PC-9 (cell line): ENCODE results near the gene IL22. TPM values are rescaled to one million over a fixed set of nuclear protein-coding genes. Genes with fewer than 3 reads are reported as not detected.

Source experiments
- BruUV-seq: library from RNA; stranded (reverse); fragments of 400-500 nt; replicated peaks from 2 replicates; lab custom pipeline; 2021; lab: Mats Ljungman, UMichigan
- CTCF ChIA-PET: fragments of 300-600 bp; sonication (Branson Sonifier 250); formaldehyde crosslinking; loops from one replicate; lab custom pipeline; 2022; ENCODE audit warnings: antibody characterized with exemption; lab: Charles Lee
- POLR2A ChIA-PET: fragments of 300-600 bp; sonication (Branson Sonifier 250); formaldehyde crosslinking; loops from one replicate; lab custom pipeline; 2022; ENCODE audit warnings: antibody characterized with exemption; ENCODE audit not compliant: unreplicated experiment; lab: Charles Lee
- DNase-seq, 2 experiments: peaks; one replicate each; pipeline versions ENCODE4 v3.0.0 to v3.0.0-alpha.2; 2015 to 2022; ENCODE audit warnings: mixed read lengths in 1 of 2
- H2AFZ ChIP-seq: fragments of 200-600 bp; sonication (generic); 2 replicates; pipeline ENCODE4 v1.8.1; 2017; ENCODE audit warnings: antibody characterized with exemption
- H3F3A ChIP-seq: fragments of 200-600 bp; sonication (generic); 2 replicates; pipeline ENCODE4 v1.8.1; 2017; ENCODE audit warnings: antibody characterized with exemption, mild to moderate bottlenecking, low read depth; ENCODE audit not compliant: insufficient read depth
- H3K27ac ChIP-seq: fragments of 200-600 bp; sonication (generic); 2 replicates; pipeline ENCODE4 v1.6.1; 2016; ENCODE audit warnings: mixed run types
- H3K27me3 ChIP-seq: fragments of 200-600 bp; sonication (generic); 2 replicates; pipeline ENCODE4 v1.6.1; 2016; ENCODE audit warnings: low read depth, mixed run types; ENCODE audit not compliant: insufficient read depth
- H3K36me3 ChIP-seq: fragments of 200-600 bp; sonication (generic); 2 replicates; pipeline ENCODE4 v1.6.1; 2016; ENCODE audit warnings: low read depth, mixed run types
- H3K4me1 ChIP-seq: fragments of 200-600 bp; sonication (generic); replicated peaks from 2 replicates; pipeline ENCODE4 v1.6.1; 2016; ENCODE audit warnings: mixed run types; ENCODE audit not compliant: insufficient read depth
- H3K4me2 ChIP-seq: fragments of 200-600 bp; sonication (generic); 2 replicates; pipeline ENCODE4 v1.6.1; 2017; ENCODE audit warnings: mixed run types
- H3K4me3 ChIP-seq: fragments of 200-600 bp; sonication (generic); 2 replicates; pipeline ENCODE4 v1.6.1; 2016; ENCODE audit warnings: mixed run types
- H3K79me2 ChIP-seq: fragments of 200-600 bp; sonication (generic); 2 replicates; pipeline ENCODE4 v1.6.1; 2017; ENCODE audit warnings: low read depth, mixed run types
- H3K9me2 ChIP-seq: fragments of 200-600 bp; sonication (generic); 2 replicates; pipeline ENCODE4 v1.8.1; 2017; ENCODE audit warnings: mild to moderate bottlenecking; ENCODE audit not compliant: insufficient read depth
- H3K9me3 ChIP-seq: fragments of 200-600 bp; sonication (generic); 2 replicates; pipeline ENCODE4 v1.8.1; 2016; ENCODE audit warnings: low read depth; ENCODE audit not compliant: insufficient read depth
- H4K20me1 ChIP-seq: fragments of 200-600 bp; sonication (generic); 2 replicates; pipeline ENCODE4 v1.8.1; 2017; ENCODE audit not compliant: insufficient read depth
- CTCF ChIP-seq: fragments of 200-600 bp; sonication (generic); conservative IDR thresholded peaks from 2 replicates; pipeline ENCODE4 v1.6.1; 2017; ENCODE audit warnings: mixed run types, antibody characterized with exemption, mild to moderate bottlenecking, moderate library complexity
- EZH2 ChIP-seq: fragments of 200-600 bp; sonication (generic); IDR thresholded peaks from 2 replicates; pipeline ENCODE4 v1.8.0; 2017; ENCODE audit warnings: antibody characterized with exemption, low read depth
- intact Hi-C: fragments of 100-400 bp; cut with micrococcal nuclease; formaldehyde crosslinking; loops from one replicate; pipeline ENCODE4 v1.10.0; 2022; ENCODE audit not compliant: unreplicated experiment
- total RNA-seq: library from RNA; stranded (reverse); gene quantifications from 2 replicates; pipeline ENCODE4 v1.2.3, GENCODE V29; 2021

Gene IL22
- total RNA-seq, 1 experiment from 2014 or later = not detected

- Histone ChIP-seq H3K4me1 (no peaks in the 10 kb centered on the region), H3K79me2 (no peaks in the 10 kb centered on the region), H4K20me1 (no peaks in the 10 kb centered on the region), H3K36me3 (no peaks in the 10 kb centered on the region), H3K4me2 (no peak overlapping the region), H3K27ac (no peak overlapping the region), H3K9me2 (no peaks in the 10 kb centered on the region), H3F3A (no peaks in the 10 kb centered on the region), H3K9me3 (no peaks in the 10 kb centered on the region), H2AFZ (no peak overlapping the region), H3K27me3 (no peaks in the 10 kb centered on the region), H3K4me3 (no peak overlapping the region)
- BruUV-seq = no TSS peak
- TF ChIP-seq EZH2 = no peak
- TF ChIP-seq CTCF = no peak
- ChIA-PET POLR2A (no interaction called here), CTCF (no interaction called here)
- intact Hi-C loops = no loop called here
- DNase-seq = no peak
These were observed 46.1 kb downstream of the IL22 start for GRCh38 chr12:68207276-68207675.

GRCh38 chr12:68206446-68206845, 47.0 kb downstream of the IL22 start:
- H4K20me1 ChIP-seq = no peaks in the 10 kb centered on the region
- intact Hi-C loops = no loop called here
- H3K79me2 ChIP-seq = no peaks in the 10 kb centered on the region
- H3K4me1 ChIP-seq = no peaks in the 10 kb centered on the region
- no peak overlapping the region for H3K27ac ChIP-seq
- DNase-seq = no peak
- H3K9me2 ChIP-seq = no peaks in the 10 kb centered on the region
- H3K9me3 ChIP-seq = no peaks in the 10 kb centered on the region
- ChIA-PET CTCF (no interaction called here), POLR2A (no interaction called here)
- no peak overlapping the region for H2AFZ ChIP-seq
- TF ChIP-seq EZH2 (no peak), CTCF (no peak)
- H3K36me3 ChIP-seq = no peaks in the 10 kb centered on the region
- H3F3A ChIP-seq = no peaks in the 10 kb centered on the region
- no TSS peak for BruUV-seq
- no peak overlapping the region for H3K4me3 ChIP-seq
- H3K27me3 ChIP-seq = no peaks in the 10 kb centered on the region
- no peak overlapping the region for H3K4me2 ChIP-seq

GRCh38 chr12:68203460-68203875, 49.9 kb downstream of the IL22 start:
- intact Hi-C loops = no loop called here
- TF ChIP-seq EZH2 (no peak), CTCF (no peak)
- Histone ChIP-seq H3K79me2 (no peaks in the 10 kb centered on the region), H3K27me3 (no peaks in the 10 kb centered on the region), H3K4me3 (no peak overlapping the region), H4K20me1 (no peaks in the 10 kb centered on the region), H3K9me2 (no peaks in the 10 kb centered on the region), H3K36me3 (no peaks in the 10 kb centered on the region), H3K4me2 (no peak overlapping the region), H3K4me1 (no peaks in the 10 kb centered on the region), H2AFZ (no peak overlapping the region), H3K27ac (no peak overlapping the region), H3F3A (no peaks in the 10 kb centered on the region), H3K9me3 (no peaks in the 10 kb centered on the region)
- no peak for DNase-seq
- POLR2A ChIA-PET = no interaction called here
- CTCF ChIA-PET = no interaction called here
- BruUV-seq = no TSS peak
